Adrenal gland (tissue), 12 donors: ENCODE data around the gene METTL25B. TPM values are rescaled to one million over a fixed set of nuclear protein-coding genes. Genes with fewer than 3 reads are reported as not detected.

Source experiments
- DNase-seq, 7 donors: peaks; one replicate each; pipeline ENCODE4 v3.0.0-alpha.2; 2019 to 2020
- H3K27ac ChIP-seq, 5 donors: fragments of 200-600 bp; sonication (generic) in 4 of 5; 1 replicate in 3 of 5; 2 replicates in 2 of 5; pipeline versions ENCODE4 v1.5.1 to v1.8.0; 2016 to 2020; ENCODE audit warnings: mild to moderate bottlenecking in 1 of 5
- H3K27me3 ChIP-seq: fragments of 200-600 bp; 2 replicates; pipeline ENCODE4 v1.8.0; 2021
- H3K36me3 ChIP-seq, 2 donors: fragments of 200-600 bp; replicated peaks in 1 of 2; 1 replicate in 1 of 2; 2 replicates in 1 of 2; pipeline versions ENCODE4 v1.5.1 to v1.8.0; 2018 to 2022
- H3K4me1 ChIP-seq, 2 donors: fragments of 200-600 bp; replicated peaks in 1 of 2; 1 replicate in 1 of 2; 2 replicates in 1 of 2; pipeline versions ENCODE4 v1.5.1 to v1.8.0; 2018 to 2021
- H3K4me3 ChIP-seq, 4 donors: fragments of 200-600 bp; sonication (generic) in 3 of 4; one replicate each; pipeline ENCODE4 v1.5.1; 2016 to 2018
- H3K9me3 ChIP-seq, 3 donors: fragments of 200-600 bp; sonication (generic) in 1 of 3; replicated peaks in 1 of 3; 1 replicate in 2 of 3; 2 replicates in 1 of 3; pipeline versions ENCODE4 v1.5.1 to v1.8.0; 2016 to 2021
- CTCF ChIP-seq, 6 experiments: fragments of 450-650 bp in 4 of 6; fragments of 200-600 bp in 2 of 6; sonication (generic) in 1 of 6; IDR thresholded peaks; 1 replicate in 5 of 6; 2 replicates in 1 of 6; pipeline versions ENCODE4 v1.5.1 to v1.8.0; 2016 to 2021; ENCODE audit warnings: antibody characterized with exemption in 6 of 6, mild to moderate bottlenecking in 2 of 6, moderate library complexity in 1 of 6
- POLR2A ChIP-seq, 2 donors: fragments of 450-650 bp; IDR thresholded peaks; one replicate each; pipeline ENCODE4 v1.6.1; 2017; ENCODE audit warnings: antibody characterized with exemption in 2 of 2, mild to moderate bottlenecking in 2 of 2, moderate library complexity in 1 of 2
- WGBS, 4 donors: extraction: QIAGEN DNeasy Blood & Tissue Kit in 2 of 4; methylation state at CpG; one replicate each; pipeline versions ENCODE4 v1.1.5 to v1.1.7; 2013 to 2017; 5-methylcytosine and 5-hydroxymethylcytosine counted together
- intact Hi-C, 2 donors: fragments of 100-400 bp; cut with DNase I; formaldehyde crosslinking; loops; one replicate each; pipeline versions ENCODE4 v1.14.1 to v1.15.0; 2022 to 2023
- polyA plus RNA-seq, 3 donors: library from polyadenylated mRNA; stranded (reverse); fragments of 200-250 nt in 2 of 3; fragments of 350-450 nt in 1 of 3; fragmentation: Illumina TruSeq in 1 of 3; extraction: RNeasy Lipid Tissue Mini Kit (QIAGEN cat#74804) in 1 of 3; gene quantifications; one replicate each; pipeline ENCODE4 v1.2.3, GENCODE V29; 2013 to 2014
- total RNA-seq, 9 donors: library from RNA; depleted of rRNA in 4 of 9; stranded (reverse); fragments of >200 nt in 4 of 9; fragments of 120-200 nt in 1 of 9; fragmentation: NEBNext Ultra II Directional in 1 of 9; extraction: Animal tissue kit (Norgen Biotek cat#: 25700) in 1 of 9; gene quantifications; one replicate each; pipeline versions ENCODE4 v1.1.0 to v1.2.4, GENCODE V29; 2013 to 2023
- donor health status: healthy with polysubstance abuse.
- donor health status: Bipolar disorder and iron deficiency.
- donor health status: DM: yes; HTN: yes; CAD: no.
- donor health status: DM: no; HTN: no; CAD: no.
- donor health status: DM: no; HTN: no; CAD: no.
- donor health status: DM: yes; HTN: yes; CAD: no.

Gene METTL25B
- total and polyA plus RNA-seq, 12 donors = 17.4 to 140 (median 32.5) TPM

DNA sequence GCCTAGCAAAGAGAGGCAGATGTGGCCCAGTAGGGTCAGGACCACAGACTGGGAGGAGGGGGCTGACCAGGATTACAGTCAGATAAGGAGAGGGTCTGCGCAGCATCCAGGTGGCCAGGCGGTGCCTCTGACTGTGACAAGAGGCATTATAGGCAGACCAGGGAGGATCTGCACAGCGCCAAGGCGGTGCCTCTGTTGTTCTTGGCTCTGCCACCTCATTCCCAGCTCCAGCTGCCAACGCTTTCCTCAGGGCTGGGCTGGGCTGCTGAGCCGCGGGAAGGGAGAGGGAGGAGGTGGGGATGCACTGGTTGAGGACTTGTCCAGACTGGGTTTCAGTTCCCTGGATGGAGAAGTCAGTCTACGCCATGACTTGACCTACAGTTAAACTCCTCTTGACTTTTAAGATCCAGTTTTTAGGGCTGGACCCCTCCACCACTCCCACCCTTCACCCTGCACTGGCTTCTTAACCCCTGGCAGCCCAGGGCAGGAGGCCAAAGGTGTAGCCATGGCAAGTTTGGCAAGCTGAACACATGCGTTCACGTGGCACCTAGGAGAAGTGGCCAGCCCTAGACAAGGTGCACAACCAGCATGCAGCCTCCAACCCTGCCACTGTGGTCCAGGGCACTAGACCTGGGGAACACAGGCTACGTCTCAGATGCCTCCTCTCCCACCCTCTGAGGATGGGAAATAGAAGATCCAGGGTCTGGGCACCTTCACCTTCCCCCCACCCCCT lies 18.3 kb upstream of the METTL25B start:
- 37 to 49% (median 46%) methylated on average over 8 to 11 of the region's 11 CpGs for WGBS, 4 donors
- Histone ChIP-seq H3K27me3 (no peaks in the 10 kb centered on the region), H3K4me1 (peaks cover 28 to 38% of the 10 kb centered on the region in 2 donors), H3K36me3 (no peaks in the 10 kb centered on the region), H3K4me3 (no peak overlapping the region), H3K9me3 (no peaks in the 10 kb centered on the region), H3K27ac (no peak overlapping the region)
- intact Hi-C loops = no loop called here
- DNase-seq = peak; percentile 60 to 83 (median 79)
- TF ChIP-seq CTCF (IDR thresholded peaks at IDR 0.05) (no peak), POLR2A (IDR thresholded peaks at IDR 0.05) (no peak)

- Histone ChIP-seq H3K36me3 (no peaks in the 10 kb centered on the region), H3K9me3 (no peaks in the 10 kb centered on the region), H3K27me3 (no peaks in the 10 kb centered on the region), H3K4me3 (no peak overlapping the region), H3K4me1 (peaks cover 15 to 25% of the 10 kb centered on the region in 2 donors), H3K27ac (no peak overlapping the region)
- WGBS, 4 donors = 67 to 91% (median 76%) methylated on average over 6 to 9 of the region's 9 CpGs
- intact Hi-C loops = no loop called here
- no peak for DNase-seq
- TF ChIP-seq CTCF (IDR thresholded peaks at IDR 0.05) (no peak), POLR2A (IDR thresholded peaks at IDR 0.05) (no peak)
Measured at GRCh38 chr1:156711011-156711817, 17.1 kb upstream of the METTL25B start.

DNA sequence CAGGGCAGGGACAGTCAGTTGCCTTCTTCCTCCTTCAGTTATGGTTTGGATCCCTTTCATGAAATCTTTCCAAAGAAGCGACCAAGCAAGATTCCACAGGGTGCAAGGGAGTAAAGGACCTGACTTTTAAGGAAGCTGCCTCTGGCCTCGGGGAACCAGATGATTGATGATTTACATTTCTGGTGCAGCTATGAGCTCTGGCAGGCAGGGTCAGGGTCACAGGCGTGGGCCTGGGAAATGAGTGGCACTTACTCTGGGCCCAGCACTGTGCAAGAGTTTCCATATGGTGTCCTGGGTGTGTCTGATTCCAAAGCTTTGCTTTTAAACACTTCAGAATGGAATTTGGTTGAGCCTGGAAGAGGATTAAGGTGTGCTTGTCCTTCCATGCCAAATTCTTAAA lies 15.6 kb upstream of the METTL25B start:
- Histone ChIP-seq H3K27me3 (no peaks in the 10 kb centered on the region), H3K9me3 (no peaks in the 10 kb centered on the region), H3K4me3 (no peak overlapping the region), H3K4me1 (peaks cover 9 to 15% of the 10 kb centered on the region in 2 donors), H3K36me3 (no peaks in the 10 kb centered on the region), H3K27ac (no peak overlapping the region)
- 24 to 60% (median 33%) methylated on average over 1 to 3 of the region's 3 CpGs for WGBS, 4 donors
- TF ChIP-seq CTCF (IDR thresholded peaks at IDR 0.05) = no peak
- no peak for TF ChIP-seq POLR2A (IDR thresholded peaks at IDR 0.05)
- peak in 4 of 7 donors; percentile 43 to 53 (median 50) for DNase-seq
- intact Hi-C loops = no loop called here

DNA sequence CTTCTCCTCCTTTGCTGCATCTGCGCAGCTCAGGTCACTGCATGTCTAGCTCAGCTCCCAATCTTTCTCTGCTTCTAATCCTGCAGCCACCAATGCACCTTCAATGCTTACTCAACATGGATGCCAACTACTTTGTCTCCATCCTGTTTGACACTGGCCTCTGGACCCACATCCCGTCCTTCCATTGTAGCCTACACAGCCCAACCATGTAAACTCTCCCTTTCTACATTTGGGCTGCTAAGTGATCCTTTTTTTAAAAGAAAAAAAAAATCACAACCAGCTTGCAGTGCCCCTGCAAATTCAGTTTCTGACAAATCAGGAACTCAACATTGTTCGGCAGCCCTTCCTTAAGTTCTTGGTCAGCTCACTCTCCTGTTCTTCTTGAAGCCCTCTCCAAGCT lies 13.4 kb upstream of the METTL25B start:
- WGBS, 4 donors = 76 to 83% (median 79%) methylated on average over 3 of the region's 3 CpGs
- no peaks in the 10 kb centered on the region for H3K36me3 ChIP-seq
- no peak overlapping the region for H3K4me3 ChIP-seq
- H3K27ac ChIP-seq = no peak overlapping the region
- peaks cover 9 to 12% of the 10 kb centered on the region in 2 donors for H3K4me1 ChIP-seq
- no peak for DNase-seq
- intact Hi-C loops = no loop called here
- no peaks in the 10 kb centered on the region for H3K27me3 ChIP-seq
- H3K9me3 ChIP-seq = no peaks in the 10 kb centered on the region
- TF ChIP-seq CTCF (IDR thresholded peaks at IDR 0.05) (no peak), POLR2A (IDR thresholded peaks at IDR 0.05) (no peak)
